ENCODE results near the gene FRMPD4.

- no peak for TF ChIP-seq CTCF (conservative IDR thresholded peaks at IDR 0.05 in 1 of 2, IDR thresholded peaks at IDR 0.05 in 1 of 2; ENCODE audit: low read depth in 1 of 2, low read length in 2 of 2)
- no peak for TF ChIP-seq EZH2 (IDR thresholded peaks at IDR 0.05; ENCODE audit: low read length, missing control alignments)
Observed at GRCh38 chrX:12679522-12679921, 541.2 kb downstream of the FRMPD4 start.
